ENCODE data around the gene RRM2. TPM values are rescaled to one million over a fixed set of nuclear protein-coding genes. Genes with fewer than 3 reads are reported as not detected.

Gene RRM2
- total and polyA plus RNA-seq, 2 of the 4 experiments (the other 2 are of a cell fraction) = 53.6 to 68.5 TPM

DNA sequence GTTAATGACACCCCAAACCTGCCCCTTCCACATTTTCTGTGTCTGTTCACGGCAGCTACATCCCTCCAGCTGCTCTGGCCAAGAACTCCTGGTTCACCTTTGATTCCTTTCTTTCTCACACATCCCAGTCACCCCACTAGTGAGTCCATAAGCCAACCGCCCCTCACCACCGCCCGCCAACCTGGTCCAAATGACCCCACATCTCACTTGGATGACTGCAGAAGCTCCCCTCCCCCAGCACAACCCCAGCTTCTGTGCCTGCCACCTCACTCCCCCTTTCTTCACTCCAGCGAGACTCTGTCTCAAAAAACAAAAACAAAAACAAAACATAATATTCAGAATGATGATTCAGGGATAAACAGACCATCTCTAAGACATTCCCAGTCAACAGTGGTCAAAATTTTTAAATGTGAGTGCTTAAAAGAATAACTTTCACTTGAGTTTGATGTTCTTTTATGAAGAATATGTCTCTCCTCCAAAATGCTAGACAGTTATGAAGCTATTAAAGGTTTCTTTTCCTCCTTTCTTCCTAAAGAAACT, 45.5 kb upstream of the RRM2 start:
- in situ Hi-C loops (cut with MboI; ENCODE audit: low sequenced_read_pairs) = loop anchor here (5.0 to 10.0 kb wide), 2 partner anchors 355 to 588 kb away; no protein-coding TSS in a partner anchor
- Histone ChIP-seq H3K4ac (ENCODE audit: low read depth, low read length) (no peak overlapping the region), H3K23ac (ENCODE audit: low read depth, low read length) (no peak overlapping the region), H2AFZ (replicated peaks; ENCODE audit: low read length, poor library complexity) (no peak overlapping the region), H3K18ac (ENCODE audit: low read depth, low read length) (no peak overlapping the region), H4K91ac (ENCODE audit: insufficient read depth, low read depth, low read length) (no peak overlapping the region), H4K20me1 (ENCODE audit: insufficient read depth, low read length) (peaks cover 6% of the 10 kb centered on the region; the same call in 1 of the 2 replicates), H2AK9ac (replicated peaks; ENCODE audit: low read depth, low read length, poor library complexity) (no peak overlapping the region), H3K4me2 (ENCODE audit: low read depth, low read length) (no peak overlapping the region), H3K27me3 (ENCODE audit: control insufficient read depth, insufficient read depth, low read length) (peaks cover 57% of the 10 kb centered on the region), H2BK5ac (ENCODE audit: low read depth, low read length, poor library complexity, severe bottlenecking) (no peak overlapping the region), H2BK20ac (ENCODE audit: low read depth, low read length) (no peak overlapping the region), H3K27ac (ENCODE audit: insufficient read depth, low read length) (no peak overlapping the region), H4K5ac (ENCODE audit: low read depth, low read length) (no peak overlapping the region), H2BK15ac (ENCODE audit: low read depth, low read length) (no peak overlapping the region), H3K4me1 (ENCODE audit: control insufficient read depth, insufficient read depth, low read length) (0 out of 2 replicates have a peak, but pooled peaks cover 2% of the 10 kb centered on the region), H3K56ac (ENCODE audit: extremely low read depth, insufficient read depth, low read length) (no peak overlapping the region), H3K9me3 (ENCODE audit: control insufficient read depth, insufficient read depth, low read length) (no peaks in the 10 kb centered on the region), H3K79me1 (ENCODE audit: low read depth in 1 of 2, low read length in 2 of 2) (no peaks in the 10 kb centered on the region), H4K8ac (ENCODE audit: low read depth in 2 of 2, low read length in 2 of 2) (no peak overlapping the region), H2AK5ac (ENCODE audit: low read depth, low read length) (no peak overlapping the region), H3K36me3 (ENCODE audit: control insufficient read depth, insufficient read depth, low read length) (no peaks in the 10 kb centered on the region), H3K9ac (ENCODE audit: low read depth, low read length) (no peak overlapping the region), H3K4me3 (ENCODE audit: insufficient read depth, low read depth, low read length) (no peak overlapping the region), H2BK120ac (ENCODE audit: low read depth, low read length) (no peak overlapping the region), H3K9me1 (ENCODE audit: insufficient read depth, low read length) (no peaks in the 10 kb centered on the region; the same call in 1 of the 2 replicates), H3K14ac (replicated peaks; ENCODE audit: low read depth, low read length) (no peak overlapping the region)
- WGBS, 2 experiments (ENCODE audit: extremely low coverage in 2 of 2, insufficient read length in 1 of 2) = 100% methylated on average over 1 of the region's 5 CpGs; no CpG with 5 or more reads in 1 of the 2 experiments
- ATAC-seq (ENCODE audit: low read depth) = no peak
- TF ChIP-seq MXI1 (IDR thresholded peaks at IDR 0.05; ENCODE audit: borderline replicate concordance, low read depth, low read length) (no peak), MAFK (IDR thresholded peaks at IDR 0.05; ENCODE audit: low read depth, low read length) (no peak), FOS (IDR thresholded peaks at IDR 0.05; ENCODE audit: low read depth, low read length) (no peak), NFE2L2 (IDR thresholded peaks at IDR 0.05; ENCODE audit: low read depth, low read length) (no peak), MAZ (IDR thresholded peaks at IDR 0.05; ENCODE audit: borderline replicate concordance, low read depth, low read length) (no peak), SMC3 (IDR thresholded peaks at IDR 0.05; ENCODE audit: low read depth, low read length) (no peak), RFX5 (IDR thresholded peaks at IDR 0.05; ENCODE audit: low read depth, low read length) (no peak), POLR2A (IDR thresholded peaks at IDR 0.05; ENCODE audit: low read depth, low read length) (no peak), RCOR1 (IDR thresholded peaks at IDR 0.05; ENCODE audit: insufficient replicate concordance, low read length) (no peak), CEBPB (IDR thresholded peaks at IDR 0.05; ENCODE audit: low read depth, low read length) (no peak), RAD21 (IDR thresholded peaks at IDR 0.05; ENCODE audit: low read length) (no peak), BHLHE40 (IDR thresholded peaks at IDR 0.05; ENCODE audit: low read depth, low read length) (no peak), CHD1 (IDR thresholded peaks at IDR 0.05; ENCODE audit: low read depth, low read length) (no peak)
- TF ChIP-seq, protein P1, sequence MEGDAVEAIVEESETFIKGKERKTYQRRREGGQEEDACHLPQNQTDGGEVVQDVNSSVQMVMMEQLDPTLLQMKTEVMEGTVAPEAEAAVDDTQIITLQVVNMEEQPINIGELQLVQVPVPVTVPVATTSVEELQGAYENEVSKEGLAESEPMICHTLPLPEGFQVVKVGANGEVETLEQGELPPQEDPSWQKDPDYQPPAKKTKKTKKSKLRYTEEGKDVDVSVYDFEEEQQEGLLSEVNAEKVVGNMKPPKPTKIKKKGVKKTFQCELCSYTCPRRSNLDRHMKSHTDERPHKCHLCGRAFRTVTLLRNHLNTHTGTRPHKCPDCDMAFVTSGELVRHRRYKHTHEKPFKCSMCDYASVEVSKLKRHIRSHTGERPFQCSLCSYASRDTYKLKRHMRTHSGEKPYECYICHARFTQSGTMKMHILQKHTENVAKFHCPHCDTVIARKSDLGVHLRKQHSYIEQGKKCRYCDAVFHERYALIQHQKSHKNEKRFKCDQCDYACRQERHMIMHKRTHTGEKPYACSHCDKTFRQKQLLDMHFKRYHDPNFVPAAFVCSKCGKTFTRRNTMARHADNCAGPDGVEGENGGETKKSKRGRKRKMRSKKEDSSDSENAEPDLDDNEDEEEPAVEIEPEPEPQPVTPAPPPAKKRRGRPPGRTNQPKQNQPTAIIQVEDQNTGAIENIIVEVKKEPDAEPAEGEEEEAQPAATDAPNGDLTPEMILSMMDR (conservative IDR thresholded peaks at IDR 0.05; ENCODE audit: low read depth, low read length) = no peak
- TF ChIP-seq, protein P2, sequence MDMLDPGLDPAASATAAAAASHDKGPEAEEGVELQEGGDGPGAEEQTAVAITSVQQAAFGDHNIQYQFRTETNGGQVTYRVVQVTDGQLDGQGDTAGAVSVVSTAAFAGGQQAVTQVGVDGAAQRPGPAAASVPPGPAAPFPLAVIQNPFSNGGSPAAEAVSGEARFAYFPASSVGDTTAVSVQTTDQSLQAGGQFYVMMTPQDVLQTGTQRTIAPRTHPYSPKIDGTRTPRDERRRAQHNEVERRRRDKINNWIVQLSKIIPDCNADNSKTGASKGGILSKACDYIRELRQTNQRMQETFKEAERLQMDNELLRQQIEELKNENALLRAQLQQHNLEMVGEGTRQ (IDR thresholded peaks at IDR 0.05; ENCODE audit: low read depth, low read length) = no peak
- TF ChIP-seq, protein P3, sequence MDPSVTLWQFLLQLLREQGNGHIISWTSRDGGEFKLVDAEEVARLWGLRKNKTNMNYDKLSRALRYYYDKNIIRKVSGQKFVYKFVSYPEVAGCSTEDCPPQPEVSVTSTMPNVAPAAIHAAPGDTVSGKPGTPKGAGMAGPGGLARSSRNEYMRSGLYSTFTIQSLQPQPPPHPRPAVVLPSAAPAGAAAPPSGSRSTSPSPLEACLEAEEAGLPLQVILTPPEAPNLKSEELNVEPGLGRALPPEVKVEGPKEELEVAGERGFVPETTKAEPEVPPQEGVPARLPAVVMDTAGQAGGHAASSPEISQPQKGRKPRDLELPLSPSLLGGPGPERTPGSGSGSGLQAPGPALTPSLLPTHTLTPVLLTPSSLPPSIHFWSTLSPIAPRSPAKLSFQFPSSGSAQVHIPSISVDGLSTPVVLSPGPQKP (IDR thresholded peaks at IDR 0.05; ENCODE audit: borderline replicate concordance, low read depth, low read length) = no peak
- no TSS peak for BruUV-seq (replicated peaks)
- ChIA-PET POLR2A (ENCODE audit: unreplicated experiment) (no interaction called here), CTCF (interaction anchor here (1.5 kb wide), 1 partner anchor 20 kb away, joined by 5 read pairs; no protein-coding TSS in a partner anchor)
- dilution Hi-C loops (cut with HindIII; ENCODE audit: low sequenced_read_pairs, unreplicated experiment) = no loop called here
- DNase-seq = no peak
- intact Hi-C loops (cut with micrococcal nuclease) = loop anchor here (10.0 kb wide), 1 partner anchor 328 kb away; no protein-coding TSS in a partner anchor
